ENCODE measurements around the gene PPIE. TPM values are rescaled to one million over a fixed set of nuclear protein-coding genes. Genes with fewer than 3 reads are reported as not detected.
"Not testable (repeated sequence)": the region's sequence is repeated elsewhere in the genome, so short reads cannot be mapped to it uniquely, and the experiment has no call there.

Gene PPIE
- total RNA-seq, 2 donors from 2014 or later: 57.2 to 60.2 TPM

DNA sequence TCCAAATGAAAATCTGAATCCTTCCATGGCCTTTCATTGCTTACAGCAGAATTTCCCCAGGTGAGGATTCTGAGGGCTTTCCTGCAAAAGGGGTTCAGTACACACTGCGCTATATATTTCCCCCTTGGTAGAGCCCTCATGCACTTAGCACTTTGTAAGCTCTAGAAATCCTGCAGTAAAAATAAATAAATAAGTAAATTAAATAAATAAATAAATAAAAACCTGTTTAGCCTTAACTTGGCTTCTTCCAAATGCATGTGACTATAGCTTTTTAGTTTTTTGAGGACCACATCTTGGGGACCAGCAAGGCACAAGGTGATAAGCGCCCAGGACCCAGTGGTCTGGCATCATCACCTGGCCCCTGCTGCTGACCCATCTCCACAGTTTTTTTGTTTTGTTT, 53.2 kb downstream of the PPIE start:
- TF ChIP-seq POLR2AphosphoS5 (IDR thresholded peaks at IDR 0.05): no peak
- TF ChIP-seq POLR2A (IDR thresholded peaks at IDR 0.05): no peak
- TF ChIP-seq, protein P1, sequence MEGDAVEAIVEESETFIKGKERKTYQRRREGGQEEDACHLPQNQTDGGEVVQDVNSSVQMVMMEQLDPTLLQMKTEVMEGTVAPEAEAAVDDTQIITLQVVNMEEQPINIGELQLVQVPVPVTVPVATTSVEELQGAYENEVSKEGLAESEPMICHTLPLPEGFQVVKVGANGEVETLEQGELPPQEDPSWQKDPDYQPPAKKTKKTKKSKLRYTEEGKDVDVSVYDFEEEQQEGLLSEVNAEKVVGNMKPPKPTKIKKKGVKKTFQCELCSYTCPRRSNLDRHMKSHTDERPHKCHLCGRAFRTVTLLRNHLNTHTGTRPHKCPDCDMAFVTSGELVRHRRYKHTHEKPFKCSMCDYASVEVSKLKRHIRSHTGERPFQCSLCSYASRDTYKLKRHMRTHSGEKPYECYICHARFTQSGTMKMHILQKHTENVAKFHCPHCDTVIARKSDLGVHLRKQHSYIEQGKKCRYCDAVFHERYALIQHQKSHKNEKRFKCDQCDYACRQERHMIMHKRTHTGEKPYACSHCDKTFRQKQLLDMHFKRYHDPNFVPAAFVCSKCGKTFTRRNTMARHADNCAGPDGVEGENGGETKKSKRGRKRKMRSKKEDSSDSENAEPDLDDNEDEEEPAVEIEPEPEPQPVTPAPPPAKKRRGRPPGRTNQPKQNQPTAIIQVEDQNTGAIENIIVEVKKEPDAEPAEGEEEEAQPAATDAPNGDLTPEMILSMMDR (IDR thresholded peaks at IDR 0.05): no peak
- Histone ChIP-seq H3K36me3 (no peaks in the 10 kb centered on the region), H3K4me1 (replicated peaks) (no peaks in the 10 kb centered on the region), H3K27ac (no peak overlapping the region), H3K4me3 (no peak overlapping the region), H3K27me3 (replicated peaks; ENCODE audit: insufficient read depth) (no peaks in the 10 kb centered on the region), H3K9me3 (no peaks in the 10 kb centered on the region)
- 95% methylated on average over 2 of the region's 2 CpGs for WGBS
- intact Hi-C loops (cut with DNase I): no loop called here
- no peak for DNase-seq (ENCODE audit: low spot score)

DNA sequence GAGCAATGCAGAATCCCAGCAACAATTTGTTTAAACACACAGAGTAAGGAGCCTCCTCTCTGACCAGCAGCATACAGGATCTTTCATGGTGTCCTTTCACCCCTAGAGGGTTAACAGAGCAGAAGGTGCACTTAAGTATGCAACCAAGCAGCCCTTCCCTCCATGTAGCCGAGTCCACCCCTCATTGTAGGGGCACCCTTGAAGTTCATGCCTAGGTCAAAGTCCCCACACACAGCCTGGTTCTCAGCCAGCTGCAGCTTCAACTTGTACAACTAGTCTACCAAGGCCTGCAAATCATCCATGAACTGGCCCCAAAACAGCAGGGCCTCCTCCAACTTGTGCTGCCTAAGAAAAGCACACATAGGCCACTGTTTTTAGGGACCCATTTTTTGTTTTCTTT, 57.0 kb downstream of the PPIE start:
- Histone ChIP-seq H3K4me1 (replicated peaks) (no peaks in the 10 kb centered on the region), H3K27ac (no peak overlapping the region), H3K4me3 (no peak overlapping the region), H3K36me3 (no peaks in the 10 kb centered on the region), H3K9me3 (no peaks in the 10 kb centered on the region), H3K27me3 (replicated peaks; ENCODE audit: insufficient read depth) (no peaks in the 10 kb centered on the region)
- 38% methylated on average over 1 of the region's 1 CpG for WGBS
- no peak for DNase-seq (ENCODE audit: low spot score)
- no peak for TF ChIP-seq POLR2AphosphoS5 (IDR thresholded peaks at IDR 0.05)
- TF ChIP-seq POLR2A (IDR thresholded peaks at IDR 0.05): no peak
- TF ChIP-seq, protein P1 (IDR thresholded peaks at IDR 0.05): no peak
- intact Hi-C loops (cut with DNase I): no loop called here

DNA sequence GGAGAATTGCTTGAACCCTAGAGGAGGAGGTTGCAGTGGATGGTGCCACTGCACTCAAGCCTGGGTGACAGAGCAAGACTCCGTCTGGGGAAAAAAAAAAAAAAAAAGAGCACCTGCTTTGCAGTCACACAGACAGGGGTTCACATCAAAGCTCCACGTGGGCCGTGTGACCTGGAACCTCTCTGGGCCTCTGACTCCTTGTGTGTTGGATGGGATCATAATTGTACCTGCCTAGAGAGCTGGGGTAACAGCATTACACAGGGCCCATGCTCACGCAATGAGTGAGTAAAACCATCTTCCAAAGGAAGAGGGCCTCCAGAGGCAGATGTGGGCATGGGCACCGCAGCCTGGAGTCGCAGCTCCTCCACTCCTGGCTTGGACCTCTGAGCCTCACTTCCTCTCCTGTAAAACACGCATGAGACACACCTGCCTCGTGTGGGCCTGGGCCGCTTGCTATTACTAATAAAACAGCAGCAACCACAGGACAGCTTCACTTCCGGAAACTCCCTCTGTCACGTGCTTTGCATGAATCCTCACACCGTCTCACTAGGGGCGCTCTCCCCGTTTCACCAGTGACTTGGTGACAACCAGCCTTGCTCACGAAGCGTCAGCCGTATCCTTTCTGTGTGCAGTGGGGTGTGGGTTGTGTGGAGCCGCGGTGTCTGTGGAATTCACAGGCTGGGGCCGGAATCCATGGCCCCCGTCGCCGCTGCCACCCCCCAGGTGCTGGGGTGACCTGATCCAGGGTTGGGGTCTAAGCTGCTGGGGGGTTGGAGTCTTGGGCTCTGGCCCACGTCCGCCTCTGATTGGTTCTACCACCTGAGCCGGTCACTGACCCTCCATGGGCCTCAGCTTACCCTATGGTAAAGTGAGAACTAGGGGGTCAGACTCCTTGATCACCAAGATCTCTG, 60.4 kb downstream of the PPIE start:
- 56% methylated on average over 18 of the region's 26 CpGs for WGBS
- H3K36me3 ChIP-seq; H3K4me3 ChIP-seq; H3K27ac ChIP-seq; H3K27me3 ChIP-seq (replicated peaks; ENCODE audit: insufficient read depth); intact Hi-C loops (cut with DNase I); H3K9me3 ChIP-seq; H3K4me1 ChIP-seq (replicated peaks): not testable (repeated sequence)
- DNase-seq (ENCODE audit: low spot score): peak; percentile 51

GRCh38 chr1:39799770-39800470, 61.2 kb downstream of the PPIE start:
- no peaks in the 10 kb centered on the region for H3K36me3 ChIP-seq
- 7% methylated on average over 8 of the region's 8 CpGs for WGBS
- intact Hi-C loops (cut with DNase I): no loop called here
- H3K9me3 ChIP-seq: no peaks in the 10 kb centered on the region
- DNase-seq (ENCODE audit: low spot score): peak; percentile 39
- no peaks in the 10 kb centered on the region for H3K4me1 ChIP-seq (replicated peaks)
- H3K4me3 ChIP-seq: no peak overlapping the region
- no peak overlapping the region for H3K27ac ChIP-seq
- TF ChIP-seq, protein P1 (IDR thresholded peaks at IDR 0.05): peak; percentile 63 to 82 (median 72)
- no peak for TF ChIP-seq POLR2AphosphoS5 (IDR thresholded peaks at IDR 0.05)
- no peak for TF ChIP-seq POLR2A (IDR thresholded peaks at IDR 0.05)
- no peaks in the 10 kb centered on the region for H3K27me3 ChIP-seq (replicated peaks; ENCODE audit: insufficient read depth)

- WGBS: 77% methylated on average over 3 of the region's 3 CpGs
- TF ChIP-seq POLR2A (IDR thresholded peaks at IDR 0.05) (no peak), POLR2AphosphoS5 (IDR thresholded peaks at IDR 0.05) (no peak)
- TF ChIP-seq, protein P1 (IDR thresholded peaks at IDR 0.05): no peak
- Histone ChIP-seq H3K27ac (no peak overlapping the region), H3K36me3 (no peaks in the 10 kb centered on the region), H3K9me3 (no peaks in the 10 kb centered on the region), H3K4me1 (replicated peaks) (no peaks in the 10 kb centered on the region), H3K4me3 (no peak overlapping the region), H3K27me3 (replicated peaks; ENCODE audit: insufficient read depth) (no peaks in the 10 kb centered on the region)
- no peak for DNase-seq (ENCODE audit: low spot score)
- intact Hi-C loops (cut with DNase I): no loop called here
Measured at GRCh38 chr1:39800471-39800835, 61.8 kb downstream of the PPIE start.

All from prostate gland (tissue), 2 donors.